Breast epithelium (tissue), 3 donors: Measurements from ENCODE around the gene LYRM9.

Source experiments
- POLR2AphosphoS5 ChIP-seq, 3 donors: sonication (generic); formaldehyde crosslinking; IDR thresholded peaks; one replicate each; pipeline ENCODE4 v1.6.1; 2017; ENCODE audit warnings: antibody characterized with exemption in 3 of 3
- TF ChIP-seq, protein P1 (sequence below), 3 donors: fragments of 450-650 bp; IDR thresholded peaks; one replicate each; pipeline ENCODE4 v1.5.1; 2016 to 2017; ENCODE audit warnings: antibody characterized with exemption in 3 of 3, mild to moderate bottlenecking in 3 of 3, moderate library complexity in 3 of 3

DNA sequence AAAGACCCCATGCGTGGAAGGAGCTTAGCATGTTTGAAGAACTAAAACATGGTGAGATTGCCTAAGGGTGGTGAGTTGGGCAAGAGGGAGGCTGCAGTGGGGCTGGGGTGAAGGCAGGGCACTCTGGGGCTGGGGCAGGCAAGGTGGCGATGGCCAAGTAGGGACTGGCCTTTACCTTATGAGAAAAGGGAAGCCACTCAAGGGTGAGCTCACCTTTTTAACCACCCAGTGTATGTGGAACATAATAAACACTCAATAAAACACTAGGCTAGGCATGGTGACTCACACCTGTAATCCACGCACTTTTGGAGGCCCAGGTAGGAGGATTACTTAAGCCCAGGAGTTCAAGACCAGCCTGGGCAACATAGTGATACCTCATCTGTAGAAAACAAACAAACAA, 37.7 kb downstream of the LYRM9 start:
- TF ChIP-seq POLR2AphosphoS5 (IDR thresholded peaks at IDR 0.05): no peak
- TF ChIP-seq, protein P1, sequence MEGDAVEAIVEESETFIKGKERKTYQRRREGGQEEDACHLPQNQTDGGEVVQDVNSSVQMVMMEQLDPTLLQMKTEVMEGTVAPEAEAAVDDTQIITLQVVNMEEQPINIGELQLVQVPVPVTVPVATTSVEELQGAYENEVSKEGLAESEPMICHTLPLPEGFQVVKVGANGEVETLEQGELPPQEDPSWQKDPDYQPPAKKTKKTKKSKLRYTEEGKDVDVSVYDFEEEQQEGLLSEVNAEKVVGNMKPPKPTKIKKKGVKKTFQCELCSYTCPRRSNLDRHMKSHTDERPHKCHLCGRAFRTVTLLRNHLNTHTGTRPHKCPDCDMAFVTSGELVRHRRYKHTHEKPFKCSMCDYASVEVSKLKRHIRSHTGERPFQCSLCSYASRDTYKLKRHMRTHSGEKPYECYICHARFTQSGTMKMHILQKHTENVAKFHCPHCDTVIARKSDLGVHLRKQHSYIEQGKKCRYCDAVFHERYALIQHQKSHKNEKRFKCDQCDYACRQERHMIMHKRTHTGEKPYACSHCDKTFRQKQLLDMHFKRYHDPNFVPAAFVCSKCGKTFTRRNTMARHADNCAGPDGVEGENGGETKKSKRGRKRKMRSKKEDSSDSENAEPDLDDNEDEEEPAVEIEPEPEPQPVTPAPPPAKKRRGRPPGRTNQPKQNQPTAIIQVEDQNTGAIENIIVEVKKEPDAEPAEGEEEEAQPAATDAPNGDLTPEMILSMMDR (IDR thresholded peaks at IDR 0.05): no peak
